AG09319 (cell line): Measurements from ENCODE around the gene FOXP4.

Experiments
- DNase-seq: peaks from one replicate; pipeline ENCODE4 v3.0.0-alpha.2; 2010; ENCODE audit warnings: low read depth; ENCODE audit errors: extremely low read depth
- TF ChIP-seq, protein P1 (sequence below): IDR thresholded peaks from 2 replicates; pipeline ENCODE4 v1.5.1; 2011; ENCODE audit warnings: low read depth, mild to moderate bottlenecking, inconsistent platforms, low read length, moderate library complexity

FOXP4 gene

DNA sequence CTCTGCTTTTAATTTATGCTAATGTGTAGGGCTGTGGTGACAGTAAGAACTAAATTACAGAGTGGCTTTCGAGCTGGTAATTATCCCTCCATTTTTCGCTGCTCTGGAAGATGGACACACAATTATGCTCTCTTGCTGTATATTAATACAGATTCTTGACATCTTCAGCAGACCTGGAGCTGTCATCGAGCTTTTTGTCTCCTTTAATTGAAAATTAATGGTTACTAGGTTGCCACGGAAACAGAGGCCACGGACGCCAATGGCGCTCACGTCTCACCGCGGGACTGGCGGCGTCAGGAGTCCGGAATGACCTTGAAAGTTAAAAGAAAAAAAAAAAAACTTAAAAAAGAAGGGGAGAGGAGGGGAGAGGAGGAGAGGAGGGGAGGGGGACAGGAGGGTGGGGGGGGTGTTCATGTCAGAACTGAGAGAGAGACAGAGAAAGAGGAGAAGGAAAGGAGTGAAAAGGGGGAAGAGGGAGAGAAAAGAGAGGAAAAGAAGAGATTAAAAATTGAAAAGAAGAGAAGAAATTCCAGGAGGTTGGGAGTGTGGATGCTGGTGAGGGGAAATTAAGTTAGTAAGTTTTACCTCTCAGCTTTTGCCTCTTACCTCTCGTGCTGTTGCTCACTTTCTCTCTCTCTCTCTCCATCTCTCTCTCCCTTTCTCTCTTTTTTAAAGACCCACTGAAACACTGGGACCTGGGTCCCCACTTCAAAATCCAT, 22.1 kb upstream of the FOXP4 start:
- TF ChIP-seq, protein P1, sequence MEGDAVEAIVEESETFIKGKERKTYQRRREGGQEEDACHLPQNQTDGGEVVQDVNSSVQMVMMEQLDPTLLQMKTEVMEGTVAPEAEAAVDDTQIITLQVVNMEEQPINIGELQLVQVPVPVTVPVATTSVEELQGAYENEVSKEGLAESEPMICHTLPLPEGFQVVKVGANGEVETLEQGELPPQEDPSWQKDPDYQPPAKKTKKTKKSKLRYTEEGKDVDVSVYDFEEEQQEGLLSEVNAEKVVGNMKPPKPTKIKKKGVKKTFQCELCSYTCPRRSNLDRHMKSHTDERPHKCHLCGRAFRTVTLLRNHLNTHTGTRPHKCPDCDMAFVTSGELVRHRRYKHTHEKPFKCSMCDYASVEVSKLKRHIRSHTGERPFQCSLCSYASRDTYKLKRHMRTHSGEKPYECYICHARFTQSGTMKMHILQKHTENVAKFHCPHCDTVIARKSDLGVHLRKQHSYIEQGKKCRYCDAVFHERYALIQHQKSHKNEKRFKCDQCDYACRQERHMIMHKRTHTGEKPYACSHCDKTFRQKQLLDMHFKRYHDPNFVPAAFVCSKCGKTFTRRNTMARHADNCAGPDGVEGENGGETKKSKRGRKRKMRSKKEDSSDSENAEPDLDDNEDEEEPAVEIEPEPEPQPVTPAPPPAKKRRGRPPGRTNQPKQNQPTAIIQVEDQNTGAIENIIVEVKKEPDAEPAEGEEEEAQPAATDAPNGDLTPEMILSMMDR: no peak
- DNase-seq: no peak

DNA sequence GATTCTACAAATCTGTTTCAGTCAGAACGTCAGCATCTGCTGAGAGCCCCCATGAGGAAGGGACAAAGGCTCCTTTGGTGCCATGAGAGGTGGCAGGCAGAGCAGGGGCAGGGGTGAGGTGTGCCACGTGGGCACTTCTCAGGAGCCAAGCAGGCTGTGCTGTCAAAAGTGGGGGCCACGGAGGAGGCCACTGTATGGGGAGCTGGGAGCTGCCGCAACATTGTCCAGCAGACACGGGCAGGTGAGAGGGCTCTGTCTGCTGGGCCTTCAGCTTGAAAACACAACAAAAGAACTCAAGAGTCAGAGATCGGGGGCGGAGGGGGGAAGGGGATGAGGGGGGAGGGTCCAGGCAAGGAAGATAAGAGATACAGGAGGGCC, 21.6 kb upstream of the FOXP4 start:
- no peak for DNase-seq
- TF ChIP-seq, protein P1: no peak

DNA sequence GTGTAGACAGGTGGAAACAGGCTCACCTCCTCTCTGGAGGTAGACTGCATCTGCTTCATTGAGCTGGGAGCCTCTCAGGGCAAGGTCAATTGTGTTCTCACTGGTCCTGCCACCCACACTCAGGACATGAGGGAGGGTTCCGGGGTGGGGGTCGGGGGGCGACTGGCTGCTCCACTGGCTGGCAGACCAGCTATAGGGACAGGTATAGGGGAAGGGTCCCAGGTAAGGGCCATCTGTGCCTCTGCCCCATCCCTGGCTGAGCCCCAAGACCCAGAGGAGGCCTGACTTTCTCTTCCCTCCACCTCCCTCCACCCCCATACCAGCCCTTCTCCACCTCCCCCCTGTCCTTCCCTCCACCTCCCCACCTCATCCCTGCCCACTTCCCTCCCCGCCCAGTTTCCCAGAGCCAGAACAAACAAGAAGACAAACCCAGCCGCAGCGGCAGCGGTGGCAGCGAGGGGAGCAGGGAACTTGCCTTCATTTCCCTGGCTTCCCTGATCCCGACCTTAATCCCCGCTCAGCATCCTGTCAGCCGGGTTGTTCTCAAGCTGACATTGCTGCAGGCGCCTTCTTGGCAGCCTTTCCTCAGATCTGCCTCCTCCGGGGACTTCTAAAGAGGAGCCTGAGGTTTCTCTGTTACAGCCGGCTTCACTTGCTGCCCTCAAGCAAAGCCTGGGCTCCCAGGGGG, 18.3 kb upstream of the FOXP4 start:
- TF ChIP-seq, protein P1: no peak
- no peak for DNase-seq

GRCh38 chr6:41528409-41528963, 17.7 kb upstream of the FOXP4 start:
- TF ChIP-seq, protein P1: no peak
- no peak for DNase-seq

DNA sequence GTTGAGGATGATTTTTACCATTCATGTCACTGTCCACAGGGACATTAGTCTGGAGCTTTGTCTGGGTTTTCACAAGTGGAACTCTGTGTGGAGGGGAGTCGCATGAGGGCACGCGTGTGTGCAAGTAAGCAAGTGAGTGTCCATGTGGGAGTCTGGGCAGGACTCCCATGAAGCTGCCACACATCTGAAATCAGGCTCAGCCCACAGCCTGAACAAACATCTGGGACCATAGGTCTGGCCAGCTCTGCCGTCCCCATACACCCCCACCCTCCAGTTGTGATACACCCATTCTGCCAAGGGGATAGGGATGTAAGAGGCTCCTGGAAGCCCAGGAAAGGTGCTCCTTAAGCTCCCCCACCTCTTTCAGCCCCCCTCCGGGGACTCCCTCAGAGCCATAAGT, 17.1 kb upstream of the FOXP4 start:
- no peak for DNase-seq
- TF ChIP-seq, protein P1: no peak

DNA sequence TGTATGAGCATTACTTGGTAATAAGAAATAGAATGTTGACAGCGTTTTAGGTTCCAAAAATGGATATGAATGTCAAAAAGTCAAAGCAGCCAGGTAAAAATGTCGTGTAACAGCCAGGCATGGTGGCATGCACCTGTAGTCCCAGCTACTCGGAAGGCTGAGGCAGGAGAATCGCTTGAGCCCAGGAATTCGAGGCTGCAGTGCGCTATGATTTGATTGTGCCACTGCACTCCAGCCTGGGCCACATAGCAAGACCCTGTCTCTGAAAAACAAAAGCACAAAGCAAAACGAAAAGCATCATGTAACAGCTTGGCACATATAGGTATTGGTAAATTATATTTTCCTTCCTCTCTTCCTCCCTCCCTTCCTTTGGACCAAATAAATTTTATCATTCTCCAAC, 16.2 kb upstream of the FOXP4 start:
- TF ChIP-seq, protein P1: no peak
- no peak for DNase-seq

DNA sequence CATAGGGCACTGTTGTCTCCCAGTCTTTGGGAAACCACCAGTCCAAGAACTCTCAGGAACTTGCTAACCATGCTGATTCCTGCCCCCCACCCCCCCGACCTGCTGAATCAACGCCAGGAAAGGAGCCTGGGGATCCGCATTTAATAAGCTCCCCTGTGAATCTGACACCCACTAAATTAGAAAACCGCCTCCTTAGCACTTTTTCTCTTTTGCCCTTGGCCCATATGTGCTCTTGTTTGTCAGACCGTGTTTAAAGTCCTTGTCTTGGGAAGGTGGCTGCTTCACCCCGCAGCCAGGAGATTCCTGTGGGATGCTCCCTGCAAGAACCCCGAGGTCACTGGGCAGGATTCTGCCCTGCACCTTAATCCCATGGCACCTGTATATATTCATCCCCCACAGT, 15.7 kb upstream of the FOXP4 start:
- DNase-seq: no peak
- TF ChIP-seq, protein P1: no peak
